Panc1 (cell line): Measurements from ENCODE around the gene BTBD8. TPM values are rescaled to one million over a fixed set of nuclear protein-coding genes. Genes with fewer than 3 reads are reported as not detected.

ENCODE experiments used
- ATAC-seq: fragments of 200-7000 bp; cut with Tn5 transposase; 2 replicates; pipeline ENCODE4 v1.9.1; 2020; ENCODE audit warnings: mild to moderate bottlenecking, moderate library complexity
- BruUV-seq: library from RNA; stranded (reverse); fragments of 400-500 nt; replicated peaks from 2 replicates; lab custom pipeline; 2021; lab: Mats Ljungman, UMichigan
- CTCF ChIA-PET: fragments of 300-600 bp; sonication (Branson Sonifier 250); formaldehyde crosslinking; loops from one replicate; lab custom pipeline; 2022; ENCODE audit warnings: antibody characterized with exemption; lab: Charles Lee
- POLR2A ChIA-PET: fragments of 300-600 bp; sonication (Branson Sonifier 250); formaldehyde crosslinking; loops from one replicate; lab custom pipeline; 2022; ENCODE audit warnings: antibody characterized with exemption; lab: Charles Lee
- DNase-seq: peaks from one replicate; pipeline ENCODE4 v3.0.0-alpha.2; 2010; ENCODE audit warnings: low read depth, low spot score
- H3K27ac ChIP-seq: 2 replicates; pipeline ENCODE4 v1.5.1; 2011; ENCODE audit warnings: mild to moderate bottlenecking, low read length, inconsistent platforms
- H3K27me3 ChIP-seq: fragments of 200-500 bp; sonication (Bioruptor generic); 2 replicates; pipeline ENCODE4 v1.6.0; 2014; ENCODE audit warnings: low read length, inconsistent platforms; ENCODE audit not compliant: control insufficient read depth, insufficient read depth
- H3K36me3 ChIP-seq: fragments of 200-500 bp; sonication (Bioruptor generic); 2 replicates; pipeline ENCODE4 v1.5.1; 2014; ENCODE audit warnings: inconsistent platforms, mild to moderate bottlenecking, low read length, moderate library complexity; ENCODE audit not compliant: control insufficient read depth, insufficient read depth
- H3K4me1 ChIP-seq: 2 replicates; pipeline ENCODE4 v1.5.1; 2011; ENCODE audit warnings: inconsistent platforms, mild to moderate bottlenecking, low read length, moderate library complexity; ENCODE audit not compliant: control insufficient read depth, insufficient read depth
- H3K4me3 ChIP-seq, 2 experiments: 2 replicates each; pipeline ENCODE4 v1.5.1; 2011 to 2012; ENCODE audit warnings: low read depth in 2 of 2, low read length in 2 of 2, mild to moderate bottlenecking in 2 of 2, inconsistent platforms in 1 of 2, moderate library complexity in 1 of 2
- H3K9me3 ChIP-seq: fragments of 200-500 bp; sonication (Bioruptor generic); 2 replicates; pipeline ENCODE4 v1.5.1; 2014; ENCODE audit warnings: low read depth, mild to moderate bottlenecking, inconsistent platforms, low read length, moderate library complexity; ENCODE audit not compliant: control insufficient read depth, insufficient read depth
- CTCF ChIP-seq: fragments of 450-650 bp; IDR thresholded peaks from 2 replicates; pipeline ENCODE4 v1.5.1; 2017; ENCODE audit warnings: mild to moderate bottlenecking
- POLR2AphosphoS5 ChIP-seq: IDR thresholded peaks from 2 replicates; pipeline ENCODE4 v1.6.1; 2012; ENCODE audit warnings: mild to moderate bottlenecking, low read depth, low read length, moderate library complexity
- REST ChIP-seq, 2 experiments: IDR thresholded peaks; 2 replicates each; pipeline ENCODE4 v1.6.1; 2011 to 2012; ENCODE audit warnings: low read depth in 2 of 2, control low read depth in 1 of 2, low read length in 1 of 2, mild to moderate bottlenecking in 1 of 2, moderate library complexity in 1 of 2; ENCODE audit not compliant: insufficient read depth in 1 of 2
- SIN3A ChIP-seq: IDR thresholded peaks from 2 replicates; pipeline ENCODE4 v1.6.1; 2012; ENCODE audit warnings: low read depth, mild to moderate bottlenecking, low read length, moderate library complexity, borderline replicate concordance; ENCODE audit not compliant: insufficient read depth
- TCF7L2 ChIP-seq: IDR thresholded peaks from 2 replicates; pipeline ENCODE4 v1.6.1; 2011; ENCODE audit warnings: mild to moderate bottlenecking, low read depth, low read length, inconsistent platforms
- in situ Hi-C: cut with HindIII; loops from 2 replicates; pipeline ENCODE4 v1.10.0; 2016; ENCODE audit warnings: low sequenced_read_pairs, low pct_unique_long_range_greater_than_20kb
- intact Hi-C: fragments of 100-400 bp; cut with micrococcal nuclease; formaldehyde crosslinking; loops from one replicate; pipeline ENCODE4 v1.10.0; 2022; ENCODE audit not compliant: unreplicated experiment
- total RNA-seq: library from RNA; stranded (reverse); gene quantifications from one replicate; pipeline ENCODE4 v1.2.1, GENCODE V29; 2021; ENCODE audit not compliant: unreplicated experiment

BTBD8 gene
- total RNA-seq, 1 experiment from 2014 or later = 0.69 TPM

- ATAC-seq = no peak
- Histone ChIP-seq H3K4me1 (no peaks in the 10 kb centered on the region), H3K27me3 (no peaks in the 10 kb centered on the region; the same call in none of the 2 replicates), H3K36me3 (no peaks in the 10 kb centered on the region; the same call in 1 of the 2 replicates), H3K4me3 (no peak overlapping the region), H3K27ac (no peak overlapping the region), H3K9me3 (no peaks in the 10 kb centered on the region)
- TF ChIP-seq CTCF (no peak), POLR2AphosphoS5 (no peak), REST (IDR thresholded peaks at IDR 0.05; ENCODE audit: insufficient read depth in 1 of 2, low read depth in 2 of 2, low read length in 1 of 2) (no peak), TCF7L2 (no peak), SIN3A (no peak)
- intact Hi-C loops = no loop called here
- ChIA-PET POLR2A (no interaction called here), CTCF (no interaction called here)
- DNase-seq = no peak
- in situ Hi-C loops = no loop called here
- BruUV-seq = no TSS peak
Measured at GRCh38 chr1:92031281-92032110, 48.6 kb upstream of the BTBD8 start.

- TF ChIP-seq TCF7L2 (no peak), REST (IDR thresholded peaks at IDR 0.05; ENCODE audit: insufficient read depth in 1 of 2, low read depth in 2 of 2, low read length in 1 of 2) (no peak), CTCF (no peak), POLR2AphosphoS5 (no peak), SIN3A (no peak)
Measured at GRCh38 chr1:92037400-92037799, 42.7 kb upstream of the BTBD8 start.

More at GRCh38 chr1:92037400-92037799, 42.7 kb upstream of the BTBD8 start:
- Histone ChIP-seq H3K4me3 (no peak overlapping the region), H3K4me1 (no peaks in the 10 kb centered on the region), H3K27ac (no peak overlapping the region), H3K36me3 (no peaks in the 10 kb centered on the region), H3K27me3 (no peaks in the 10 kb centered on the region; the same call in 1 of the 2 replicates), H3K9me3 (no peaks in the 10 kb centered on the region)
- ATAC-seq (no peak), DNase-seq (no peak)
- intact Hi-C loops = no loop called here
- ChIA-PET POLR2A (interaction anchor here (0.7 kb wide), 1 partner anchor 38 kb away, joined by 3 read pairs; no protein-coding TSS in a partner anchor), CTCF (no interaction called here)
- BruUV-seq = no TSS peak
- in situ Hi-C loops = no loop called here
